Caco-2 (cell line): ENCODE measurements around the gene RHBG. TPM values are rescaled to one million over a fixed set of nuclear protein-coding genes. Genes with fewer than 3 reads are reported as not detected.

Experiments used
- BruUV-seq: library from RNA; stranded (reverse); fragments of 400-500 nt; replicated peaks from 2 replicates; lab custom pipeline; 2021; lab: Mats Ljungman, UMichigan
- CTCF ChIA-PET: fragments of 300-600 bp; sonication (Branson Sonifier 250); formaldehyde crosslinking; loops from one replicate; lab custom pipeline; 2022; ENCODE audit warnings: antibody characterized with exemption; lab: Charles Lee
- POLR2A ChIA-PET: fragments of 300-600 bp; sonication (Branson Sonifier 250); formaldehyde crosslinking; loops from one replicate; lab custom pipeline; 2022; ENCODE audit warnings: antibody characterized with exemption; lab: Charles Lee
- DNase-seq, 2 experiments: peaks; one replicate each; pipeline versions ENCODE4 v3.0.0 to v3.0.0-alpha.2; 2020 to 2022
- H3K27me3 ChIP-seq: replicated peaks from 2 replicates; pipeline ENCODE4 v1.6.0; 2011; ENCODE audit warnings: low read length; ENCODE audit not compliant: control insufficient read depth, insufficient read depth
- H3K36me3 ChIP-seq: 2 replicates; pipeline ENCODE4 v1.5.1; 2011; ENCODE audit warnings: low read length; ENCODE audit not compliant: control insufficient read depth, insufficient read depth
- H3K4me1 ChIP-seq: fragments of 250-450 bp; sonication (Bioruptor Pico); 2 replicates; pipeline ENCODE4 v1.5.1; 2020; ENCODE audit warnings: mild to moderate bottlenecking
- H3K4me3 ChIP-seq: 2 replicates; pipeline ENCODE4 v1.5.1; 2011; ENCODE audit warnings: low read depth, mild to moderate bottlenecking, control low read depth, low read length
- H3K9me3 ChIP-seq: fragments of 250-450 bp; sonication (Bioruptor Pico); 2 replicates; pipeline ENCODE4 v1.5.1; 2020; ENCODE audit warnings: mild to moderate bottlenecking, moderate library complexity
- H3K27ac Mint-ChIP-seq: one replicate; pipeline ENCODE4 v1.8.0; 2022; ENCODE audit warnings: mixed read lengths; ENCODE audit not compliant: unreplicated experiment
- H3K27me3 Mint-ChIP-seq: one replicate; pipeline ENCODE4 v1.8.0; 2022; ENCODE audit warnings: mixed read lengths; ENCODE audit not compliant: insufficient read depth, unreplicated experiment
- H3K36me3 Mint-ChIP-seq: one replicate; pipeline ENCODE4 v1.8.0; 2022; ENCODE audit warnings: mild to moderate bottlenecking, mixed read lengths; ENCODE audit not compliant: insufficient read depth, unreplicated experiment
- H3K4me1 Mint-ChIP-seq: one replicate; pipeline ENCODE4 v1.8.0; 2022; ENCODE audit warnings: low read depth, mixed read lengths; ENCODE audit not compliant: unreplicated experiment
- H3K4me3 Mint-ChIP-seq: one replicate; pipeline ENCODE4 v1.8.0; 2022; ENCODE audit warnings: mild to moderate bottlenecking, moderate library complexity, mixed read lengths; ENCODE audit not compliant: unreplicated experiment
- H3K9me3 Mint-ChIP-seq: one replicate; pipeline ENCODE4 v1.8.0; 2022; ENCODE audit warnings: mixed read lengths; ENCODE audit not compliant: unreplicated experiment
- intact Hi-C: fragments of 100-400 bp; cut with micrococcal nuclease; formaldehyde crosslinking; loops from one replicate; pipeline ENCODE4 v1.10.0; 2022; ENCODE audit not compliant: unreplicated experiment
- total RNA-seq: library from RNA; stranded (reverse); gene quantifications from 2 replicates; pipeline ENCODE4 v1.2.3, GENCODE V29; 2022
- TF ChIP-seq, protein P1 (sequence below), 2 experiments: fragments of 200-600 bp in 1 of 2; IDR thresholded peaks; 1 replicate in 1 of 2; 2 replicates in 1 of 2; pipeline versions ENCODE4 v1.5.1 to v1.8.0; 2011 to 2022; ENCODE audit warnings: antibody characterized with exemption in 1 of 2, control low read depth in 1 of 2, inconsistent platforms in 1 of 2, low read depth in 1 of 2, low read length in 1 of 2, mild to moderate bottlenecking in 1 of 2, moderate library complexity in 1 of 2; ENCODE audit not compliant: insufficient read depth in 1 of 2, severe bottlenecking in 1 of 2, unreplicated experiment in 1 of 2

Gene RHBG
- total RNA-seq, 1 experiment from 2014 or later, result 6.5 TPM

DNA sequence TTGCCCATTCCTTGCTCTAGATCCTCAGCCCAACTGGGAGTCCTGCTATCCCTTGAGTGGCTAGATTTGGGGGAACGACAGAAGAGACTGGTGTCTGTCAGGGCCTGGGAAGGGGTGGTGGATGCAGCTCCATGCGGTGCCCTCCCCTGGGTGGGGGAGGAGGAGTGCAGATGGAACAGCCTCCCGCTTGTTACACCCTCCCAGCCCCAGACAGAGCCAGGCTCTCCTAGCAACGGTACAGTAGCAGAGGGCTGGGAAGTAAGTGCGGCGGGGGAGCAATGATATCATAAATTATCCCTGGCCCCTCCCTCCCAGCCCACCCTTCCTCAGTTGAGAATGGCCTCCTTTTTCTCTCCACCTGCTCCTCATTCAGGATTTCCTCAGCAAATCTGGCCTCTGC lies 37.2 kb downstream of the RHBG start:
- TF ChIP-seq, protein P1, sequence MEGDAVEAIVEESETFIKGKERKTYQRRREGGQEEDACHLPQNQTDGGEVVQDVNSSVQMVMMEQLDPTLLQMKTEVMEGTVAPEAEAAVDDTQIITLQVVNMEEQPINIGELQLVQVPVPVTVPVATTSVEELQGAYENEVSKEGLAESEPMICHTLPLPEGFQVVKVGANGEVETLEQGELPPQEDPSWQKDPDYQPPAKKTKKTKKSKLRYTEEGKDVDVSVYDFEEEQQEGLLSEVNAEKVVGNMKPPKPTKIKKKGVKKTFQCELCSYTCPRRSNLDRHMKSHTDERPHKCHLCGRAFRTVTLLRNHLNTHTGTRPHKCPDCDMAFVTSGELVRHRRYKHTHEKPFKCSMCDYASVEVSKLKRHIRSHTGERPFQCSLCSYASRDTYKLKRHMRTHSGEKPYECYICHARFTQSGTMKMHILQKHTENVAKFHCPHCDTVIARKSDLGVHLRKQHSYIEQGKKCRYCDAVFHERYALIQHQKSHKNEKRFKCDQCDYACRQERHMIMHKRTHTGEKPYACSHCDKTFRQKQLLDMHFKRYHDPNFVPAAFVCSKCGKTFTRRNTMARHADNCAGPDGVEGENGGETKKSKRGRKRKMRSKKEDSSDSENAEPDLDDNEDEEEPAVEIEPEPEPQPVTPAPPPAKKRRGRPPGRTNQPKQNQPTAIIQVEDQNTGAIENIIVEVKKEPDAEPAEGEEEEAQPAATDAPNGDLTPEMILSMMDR (IDR thresholded peaks at IDR 0.05; ENCODE audit: insufficient read depth in 1 of 2, low read depth in 1 of 2, low read length in 1 of 2, severe bottlenecking in 1 of 2, unreplicated experiment in 1 of 2), result no peak
- H3K4me1 ChIP-seq, result peaks cover 20% of the 10 kb centered on the region
- intact Hi-C loops, result no loop called here
- H3K36me3 ChIP-seq, result no peaks in the 10 kb centered on the region
- Mint-ChIP-seq H3K36me3 (no peaks in the 10 kb centered on the region), H3K27me3 (no peaks in the 10 kb centered on the region), H3K27ac (no peak overlapping the region), H3K4me3 (no peak overlapping the region), H3K9me3 (no peaks in the 10 kb centered on the region), H3K4me1 (no peaks in the 10 kb centered on the region)
- no TSS peak for BruUV-seq
- H3K27me3 ChIP-seq, result no peaks in the 10 kb centered on the region
- CTCF ChIA-PET, result interaction anchor here (2.1 to 4.2 kb wide), 2 partner anchors 20 kb away, joined by 6 to 13 read pairs; no protein-coding TSS in a partner anchor
- no peaks in the 10 kb centered on the region for H3K9me3 ChIP-seq
- no peak for DNase-seq
- H3K4me3 ChIP-seq, result no peak overlapping the region
- POLR2A ChIA-PET, result no interaction called here

- H3K27ac Mint-ChIP-seq, result no peak overlapping the region
- intact Hi-C loops, result no loop called here
- H3K4me1 Mint-ChIP-seq, result no peaks in the 10 kb centered on the region
- no peak for DNase-seq
- no peaks in the 10 kb centered on the region for H3K27me3 ChIP-seq
- ChIA-PET POLR2A (no interaction called here), CTCF (interaction anchor here (4.2 kb wide), 1 partner anchor 21 kb away, joined by 13 read pairs; no protein-coding TSS in a partner anchor)
- BruUV-seq, result no TSS peak
- peaks cover 20% of the 10 kb centered on the region for H3K4me1 ChIP-seq
- H3K27me3 Mint-ChIP-seq, result no peaks in the 10 kb centered on the region
- H3K4me3 Mint-ChIP-seq, result no peak overlapping the region
- TF ChIP-seq, protein P1 (IDR thresholded peaks at IDR 0.05; ENCODE audit: insufficient read depth in 1 of 2, low read depth in 1 of 2, low read length in 1 of 2, severe bottlenecking in 1 of 2, unreplicated experiment in 1 of 2), result no peak
- H3K9me3 Mint-ChIP-seq, result no peaks in the 10 kb centered on the region
- H3K9me3 ChIP-seq, result no peaks in the 10 kb centered on the region
- no peaks in the 10 kb centered on the region for H3K36me3 Mint-ChIP-seq
- H3K4me3 ChIP-seq, result no peak overlapping the region
- H3K36me3 ChIP-seq, result no peaks in the 10 kb centered on the region
These were observed 38.3 kb downstream of the RHBG start for GRCh38 chr1:156407344-156407743.

GRCh38 chr1:156407760-156408159 lies 38.7 kb downstream of the RHBG start:
- no peaks in the 10 kb centered on the region for H3K27me3 Mint-ChIP-seq

More at GRCh38 chr1:156407760-156408159, 38.7 kb downstream of the RHBG start:
- Mint-ChIP-seq H3K9me3 (no peaks in the 10 kb centered on the region), H3K4me3 (no peak overlapping the region), H3K36me3 (no peaks in the 10 kb centered on the region), H3K4me1 (no peaks in the 10 kb centered on the region), H3K27ac (no peak overlapping the region)
- peaks cover 20% of the 10 kb centered on the region for H3K4me1 ChIP-seq
- CTCF ChIA-PET, result interaction anchor here (4.2 kb wide), 1 partner anchor 22 kb away, joined by 13 read pairs; no protein-coding TSS in a partner anchor
- POLR2A ChIA-PET, result no interaction called here
- DNase-seq, result no peak
- no TSS peak for BruUV-seq
- TF ChIP-seq, protein P1 (IDR thresholded peaks at IDR 0.05; ENCODE audit: insufficient read depth in 1 of 2, low read depth in 1 of 2, low read length in 1 of 2, severe bottlenecking in 1 of 2, unreplicated experiment in 1 of 2), result no peak
- no peaks in the 10 kb centered on the region for H3K36me3 ChIP-seq
- intact Hi-C loops, result no loop called here
- H3K9me3 ChIP-seq, result no peaks in the 10 kb centered on the region
- no peaks in the 10 kb centered on the region for H3K27me3 ChIP-seq
- no peak overlapping the region for H3K4me3 ChIP-seq
